Neural crest cell (in vitro differentiated cells): Measurements from ENCODE around the gene DNAJC13. TPM values are rescaled to one million over a fixed set of nuclear protein-coding genes. Genes with fewer than 3 reads are reported as not detected.

ENCODE experiments used
- DNase-seq: peaks from one replicate; pipeline ENCODE4 v3.0.0; 2021; ENCODE audit warnings: low read depth, mixed read lengths, low spot score
- H3K27ac Mint-ChIP-seq: one replicate; pipeline ENCODE4 v1.8.0; 2021; ENCODE audit warnings: mild to moderate bottlenecking, mixed read lengths; ENCODE audit not compliant: unreplicated experiment
- H3K27me3 Mint-ChIP-seq: 2 replicates; pipeline ENCODE4 v1.8.0; 2021; ENCODE audit warnings: low read depth, mild to moderate bottlenecking, mixed read lengths
- H3K36me3 Mint-ChIP-seq: 2 replicates; pipeline ENCODE4 v1.8.0; 2021; ENCODE audit warnings: low read depth, mild to moderate bottlenecking, mixed read lengths
- H3K4me1 Mint-ChIP-seq: 2 replicates; pipeline ENCODE4 v1.8.0; 2021; ENCODE audit warnings: mixed read lengths
- H3K4me3 Mint-ChIP-seq: one replicate; pipeline ENCODE4 v1.8.0; 2021; ENCODE audit warnings: mild to moderate bottlenecking, mixed read lengths
- H3K9me3 Mint-ChIP-seq: 2 replicates; pipeline ENCODE4 v1.8.0; 2021; ENCODE audit warnings: mixed read lengths
- CTCF ChIP-seq: fragments of 200-600 bp; sonication (generic); conservative IDR thresholded peaks from 2 replicates; pipeline ENCODE4 v1.5.0; 2021; ENCODE audit warnings: antibody characterized with exemption, mild to moderate bottlenecking
- total RNA-seq: library from RNA; stranded (reverse); gene quantifications from 2 replicates; pipeline ENCODE4 v1.2.1, GENCODE V29; 2021

DNAJC13 gene
- total RNA-seq, 1 donor from 2014 or later: 36.0 TPM

- Mint-ChIP-seq H3K36me3 (peaks cover 15% of the 10 kb centered on the region), H3K9me3 (no peaks in the 10 kb centered on the region), H3K4me3 (no peak overlapping the region), H3K4me1 (no peaks in the 10 kb centered on the region), H3K27me3 (no peaks in the 10 kb centered on the region), H3K27ac (no peak overlapping the region)
- no peak for TF ChIP-seq CTCF
- no peak for DNase-seq
Observed at GRCh38 chr3:132539681-132540080, 122.4 kb downstream of the DNAJC13 start.

GRCh38 chr3:132542577-132542976 lies 125.3 kb downstream of the DNAJC13 start:
- no peaks in the 10 kb centered on the region for H3K4me1 Mint-ChIP-seq
- no peaks in the 10 kb centered on the region for H3K9me3 Mint-ChIP-seq
- no peaks in the 10 kb centered on the region for H3K27me3 Mint-ChIP-seq
- TF ChIP-seq CTCF: no peak
- H3K27ac Mint-ChIP-seq: no peak overlapping the region
- no peak for DNase-seq
- no peak overlapping the region for H3K4me3 Mint-ChIP-seq
- peaks cover 8% of the 10 kb centered on the region for H3K36me3 Mint-ChIP-seq

- DNase-seq: no peak
- peaks cover 8% of the 10 kb centered on the region for H3K36me3 Mint-ChIP-seq
- no peak overlapping the region for H3K27ac Mint-ChIP-seq
- H3K4me1 Mint-ChIP-seq: no peaks in the 10 kb centered on the region
- no peaks in the 10 kb centered on the region for H3K9me3 Mint-ChIP-seq
- TF ChIP-seq CTCF: no peak
- no peak overlapping the region for H3K4me3 Mint-ChIP-seq
- H3K27me3 Mint-ChIP-seq: no peaks in the 10 kb centered on the region
Observed at GRCh38 chr3:132543011-132543739, 125.9 kb downstream of the DNAJC13 start.

- H3K27ac Mint-ChIP-seq: no peak overlapping the region
- peaks cover 2% of the 10 kb centered on the region for H3K9me3 Mint-ChIP-seq
- no peaks in the 10 kb centered on the region for H3K27me3 Mint-ChIP-seq
- no peak for TF ChIP-seq CTCF
- peaks cover 2% of the 10 kb centered on the region for H3K4me1 Mint-ChIP-seq
- DNase-seq: no peak
- H3K4me3 Mint-ChIP-seq: no peak overlapping the region
- H3K36me3 Mint-ChIP-seq: peaks cover 8% of the 10 kb centered on the region
Observed at GRCh38 chr3:132544130-132544529, 126.8 kb downstream of the DNAJC13 start.

- Mint-ChIP-seq H3K27me3 (no peaks in the 10 kb centered on the region), H3K27ac (no peak overlapping the region), H3K4me1 (peaks cover 3% of the 10 kb centered on the region), H3K36me3 (peaks cover 8% of the 10 kb centered on the region), H3K4me3 (no peak overlapping the region), H3K9me3 (peaks cover 2% of the 10 kb centered on the region)
- TF ChIP-seq CTCF: no peak
- DNase-seq: no peak
Observed at GRCh38 chr3:132545471-132545870, 128.2 kb downstream of the DNAJC13 start.
